Bone marrow (tissue), 2 donors: Measurements from ENCODE around the gene SRRM4.
"Not testable (repeated sequence)": the region's sequence is repeated elsewhere in the genome, so short reads cannot be mapped to it uniquely, and the experiment has no call there.

Source experiments
- DNase-seq, 2 donors: peaks; one replicate each; lab custom pipeline; 2025; lab: John Stamatoyannopoulos, UW

Gene SRRM4

DNA sequence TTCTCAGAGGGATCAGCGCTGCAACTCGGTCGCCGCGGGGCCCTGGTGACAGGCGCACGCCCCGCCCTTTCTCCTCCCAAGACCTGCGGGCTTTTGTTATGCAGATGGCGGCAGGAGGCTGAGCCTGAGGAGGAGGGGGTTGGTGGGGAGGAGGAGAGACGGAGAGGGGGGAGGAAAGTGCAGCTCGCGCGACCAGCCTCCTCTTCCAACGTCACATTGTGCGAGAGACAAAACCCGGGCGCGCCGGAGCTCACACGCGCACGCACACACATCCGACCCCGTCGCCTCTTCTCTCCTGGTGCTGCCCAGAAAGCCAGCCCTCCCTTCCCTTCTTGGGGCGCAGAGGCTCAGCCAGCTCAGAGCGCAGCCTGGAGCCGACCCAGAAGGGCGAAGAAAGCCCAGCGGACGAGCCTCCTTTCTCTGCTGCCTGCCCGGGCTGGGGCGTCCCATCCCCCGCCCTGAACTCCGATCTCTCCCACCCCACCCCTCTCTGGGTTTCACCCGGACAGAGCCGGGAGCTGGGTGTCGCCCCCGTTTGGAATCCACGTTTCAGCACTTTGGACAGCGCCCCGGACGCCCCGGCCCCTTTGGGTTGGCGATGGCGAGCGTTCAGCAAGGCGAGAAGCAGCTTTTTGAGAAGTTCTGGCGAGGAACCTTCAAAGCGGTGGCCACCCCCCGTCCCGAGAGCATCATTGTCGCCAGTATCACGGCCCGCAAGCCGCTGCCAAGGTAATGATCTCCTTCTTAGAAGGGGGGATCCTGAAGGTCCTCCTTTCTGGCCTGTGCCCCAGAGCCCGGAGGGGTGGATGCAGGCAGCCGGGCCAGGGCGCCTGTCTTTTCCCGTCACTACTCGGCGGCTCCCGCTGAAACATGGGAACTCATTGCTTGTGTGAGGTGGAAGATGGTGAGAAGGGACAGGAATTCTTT is at the start of gene SRRM4:
SRRM4 (plus strand) TSS at position 257 of the 927 bp plus-strand sequence; CDS start at position 599, 342 bp downstream.
- DNase-seq = no peak

GRCh38 chr12:118946256-118946655 is 35.1 kb upstream of the SRRM4 start:
- no peak for DNase-seq

- DNase-seq = no peak
Measured at GRCh38 chr12:118958520-118958919, 22.8 kb upstream of the SRRM4 start.

DNA sequence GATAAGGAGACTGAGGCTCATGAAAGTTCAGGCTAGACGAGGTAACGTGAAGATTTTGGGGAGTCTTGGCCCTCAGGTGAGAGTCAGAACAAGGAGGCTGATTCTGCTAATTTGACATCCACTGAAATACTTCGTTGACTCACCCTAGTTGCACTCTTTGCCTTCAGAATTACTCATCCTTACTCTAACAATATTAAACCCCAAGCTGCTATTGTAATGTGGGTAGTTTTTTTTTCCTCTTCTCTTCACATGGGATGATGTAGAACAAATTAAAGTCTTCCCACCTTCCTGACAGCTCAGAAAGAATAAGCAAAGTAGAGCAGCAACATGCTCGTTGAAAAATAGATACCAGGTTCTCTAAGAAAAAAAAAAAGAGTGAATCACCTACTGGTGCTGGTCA is 22.0 kb upstream of the SRRM4 start:
- no peak for DNase-seq

GRCh38 chr12:118959985-118960560 is 21.3 kb upstream of the SRRM4 start:
- no peak for DNase-seq

- no peak for DNase-seq
Measured at GRCh38 chr12:118960865-118961264, 20.5 kb upstream of the SRRM4 start.

GRCh38 chr12:118964988-118965387 is 16.4 kb upstream of the SRRM4 start:
- no peak for DNase-seq

GRCh38 chr12:118970856-118971255 is 10.5 kb upstream of the SRRM4 start:
- DNase-seq = no peak

- DNase-seq = no peak
Measured at GRCh38 chr12:118972982-118973381, 8.4 kb upstream of the SRRM4 start.

DNA sequence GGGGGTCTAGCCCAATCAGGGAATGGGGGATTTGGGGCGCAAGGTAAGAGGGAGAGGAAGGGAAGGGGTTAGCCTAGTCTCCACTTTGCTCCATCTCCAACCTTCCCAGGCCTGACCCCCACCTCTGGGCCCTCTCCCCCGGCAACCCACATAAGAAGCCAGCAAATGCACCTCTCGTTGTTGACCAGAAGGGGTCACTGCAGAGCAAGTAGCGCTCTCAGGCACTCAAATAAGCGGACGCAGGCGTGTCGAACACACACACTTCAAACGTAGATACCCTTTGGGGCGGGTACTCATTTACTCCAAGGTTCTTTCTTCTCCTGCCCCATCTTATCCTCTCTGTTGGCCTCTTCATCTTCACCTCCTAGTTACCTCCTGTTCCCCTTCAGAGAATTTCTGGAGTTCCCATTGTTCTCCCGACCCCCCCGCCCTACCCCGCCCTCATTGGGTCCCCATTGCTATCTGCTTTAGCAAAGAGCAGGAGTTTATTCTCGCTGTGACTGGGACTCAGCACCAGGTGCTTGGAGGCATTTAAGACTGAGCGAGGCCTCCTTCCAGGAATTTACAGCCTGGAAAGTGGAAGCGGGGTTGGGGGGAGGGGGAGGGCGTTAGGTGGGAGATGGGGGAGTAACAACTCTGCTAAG is 1.5 kb upstream of the SRRM4 start:
- no peak for DNase-seq

- no peak for DNase-seq
Measured at GRCh38 chr12:118980407-118981014, 830 bp upstream of the SRRM4 start.

- no peak for DNase-seq
Measured at GRCh38 chr12:118982302-118982701, 961 bp downstream of the SRRM4 start.

DNA sequence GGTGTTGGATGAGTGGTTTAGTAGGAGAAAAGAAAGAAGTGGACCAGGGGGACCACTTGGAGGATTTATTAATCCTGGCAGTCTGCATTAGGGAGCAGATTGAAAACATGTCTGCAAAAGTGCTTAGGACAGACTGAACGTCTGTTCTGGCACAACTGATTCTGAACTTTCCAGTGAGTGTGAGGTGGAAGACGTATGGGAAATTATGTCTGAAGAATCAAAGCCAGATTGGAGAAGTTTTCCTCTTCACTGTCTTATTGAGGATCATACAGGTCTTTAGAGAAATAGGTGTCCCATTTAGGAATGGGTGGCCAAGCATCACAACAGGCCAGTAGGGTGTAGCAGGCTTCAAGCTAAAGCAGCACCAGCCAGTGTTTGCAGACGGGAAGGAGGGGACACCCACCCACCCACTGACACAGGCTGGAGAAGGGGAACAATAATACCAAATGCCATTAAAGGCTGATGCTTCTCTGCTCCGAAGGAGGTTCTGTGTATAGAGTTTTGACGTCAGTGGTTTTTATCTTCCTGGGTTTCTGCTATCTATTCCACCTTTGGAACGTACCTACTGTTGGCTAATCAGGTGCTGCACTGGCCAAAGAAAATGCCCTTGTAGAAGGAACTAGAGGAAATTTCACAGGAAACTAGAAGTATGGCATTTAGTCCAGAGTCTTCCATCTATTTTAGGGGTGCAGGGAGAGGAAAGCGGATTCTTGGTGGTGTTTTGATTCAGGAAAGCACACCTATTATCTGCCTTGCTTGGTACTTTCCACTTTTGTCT is 1.8 kb downstream of the SRRM4 start:
- no peak for DNase-seq

- DNase-seq = no peak
Measured at GRCh38 chr12:118984161-118984943, 3.0 kb downstream of the SRRM4 start.

- no peak for DNase-seq
Measured at GRCh38 chr12:118986050-118986449, 4.7 kb downstream of the SRRM4 start.

DNA sequence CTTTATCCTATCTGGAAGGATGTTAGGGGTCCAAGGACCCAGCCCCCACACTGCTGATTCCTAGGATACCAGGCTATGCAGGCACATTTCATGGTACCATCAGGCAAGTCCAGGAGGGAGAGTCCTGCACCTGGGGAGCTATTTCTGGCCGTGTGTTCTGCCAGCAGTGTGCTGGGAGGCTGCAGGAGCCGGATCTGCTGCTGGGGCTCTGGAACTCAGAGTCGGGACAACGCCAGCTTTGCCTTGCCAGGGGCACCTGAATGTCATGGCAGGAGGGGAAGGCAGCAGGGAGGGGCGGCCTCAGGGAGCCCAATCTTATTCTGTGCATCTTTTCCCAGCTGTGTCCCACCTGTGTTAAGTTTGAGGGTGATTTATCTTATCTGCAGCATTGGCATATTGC is 17.8 kb downstream of the SRRM4 start:
- DNase-seq = no peak

DNA sequence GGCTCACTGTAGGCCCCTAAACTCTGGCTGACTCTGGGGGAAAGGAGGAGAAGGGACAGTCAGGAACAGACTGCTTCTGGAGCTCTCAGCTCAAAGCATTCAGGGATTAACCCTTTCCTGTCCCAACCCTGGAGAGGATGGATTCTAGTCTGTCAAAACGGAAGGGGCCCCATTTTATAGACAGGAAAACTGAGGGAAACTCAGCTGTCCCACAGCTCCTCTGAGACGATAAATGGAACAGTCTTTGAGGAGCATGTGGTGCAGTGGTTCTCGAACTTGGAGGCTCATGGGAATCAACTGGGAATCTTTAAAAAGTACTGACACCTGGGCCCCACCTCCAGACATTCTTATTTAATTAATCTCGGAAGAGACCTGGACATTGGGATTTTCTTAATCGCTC is 23.7 kb downstream of the SRRM4 start:
- DNase-seq = no peak

DNA sequence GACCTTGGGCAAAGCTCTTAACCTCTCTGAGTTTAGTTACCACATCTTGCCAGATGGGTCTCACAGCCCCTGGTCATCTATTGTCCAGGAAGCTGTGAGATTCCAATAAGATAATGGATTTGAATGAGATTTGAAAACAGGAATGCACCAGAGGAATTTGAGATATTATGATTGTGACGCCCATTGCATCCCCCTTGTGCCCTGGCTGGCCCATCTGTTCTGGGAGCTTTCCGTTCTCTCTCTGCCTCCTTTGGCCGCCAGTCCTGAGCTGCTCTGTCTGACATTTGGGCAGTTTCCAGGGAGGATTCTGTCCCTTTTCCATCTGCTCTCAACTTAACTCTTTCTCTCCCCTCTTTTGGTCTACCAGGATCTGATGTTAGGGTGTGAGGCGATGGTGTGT is 24.6 kb downstream of the SRRM4 start:
- DNase-seq = no peak

DNA sequence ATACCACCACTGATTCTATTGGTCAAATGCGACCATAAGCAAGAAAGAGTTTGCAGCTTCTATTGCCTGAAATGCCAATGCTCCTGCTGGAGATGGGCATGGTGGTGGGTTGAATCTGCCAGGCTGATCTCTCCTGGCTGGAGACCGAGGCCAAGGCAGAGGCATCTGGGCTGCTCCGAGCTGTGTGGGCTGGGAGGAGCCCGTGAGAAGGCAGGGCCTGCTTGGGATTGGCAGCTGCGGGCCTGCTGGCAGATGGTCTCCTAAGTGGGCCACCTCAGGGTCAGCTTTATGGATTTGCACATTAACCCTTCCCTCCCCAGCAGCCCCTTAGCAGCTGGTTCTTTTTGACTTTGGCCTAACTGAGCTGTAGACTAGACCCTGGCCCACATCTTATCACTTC is 25.4 kb downstream of the SRRM4 start:
- DNase-seq = no peak

GRCh38 chr12:119008273-119008672 is 26.9 kb downstream of the SRRM4 start:
- DNase-seq = not testable (repeated sequence)

DNA sequence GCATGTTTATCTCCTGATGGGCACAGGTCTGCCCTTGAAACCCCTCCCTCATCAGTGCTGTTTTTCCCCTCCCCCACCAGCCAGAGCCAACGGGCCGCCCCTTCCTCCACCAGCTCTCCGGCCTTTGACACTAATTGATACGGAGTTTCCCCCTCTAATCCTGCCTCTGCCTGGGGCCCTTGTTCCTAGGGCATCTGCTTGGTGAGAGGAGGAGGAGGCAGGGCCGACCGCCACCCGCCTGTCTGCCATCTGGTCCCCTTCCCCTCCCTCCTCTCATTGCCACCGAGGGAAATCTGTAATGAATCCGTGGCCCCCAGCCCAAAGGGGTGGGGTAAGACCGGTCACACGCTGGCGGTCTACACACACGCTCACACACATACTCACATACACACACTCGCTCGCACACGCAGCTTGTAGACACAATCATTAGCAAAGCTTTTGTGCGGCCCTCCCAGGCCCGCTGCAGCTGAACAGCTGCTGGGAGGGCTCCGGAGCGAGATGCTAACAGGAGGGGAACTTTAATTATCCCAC is 27.4 kb downstream of the SRRM4 start:
- DNase-seq = no peak
